Parathyroid adenoma (tissue), 2 donors: ENCODE measurements around the gene SYNE4.

ENCODE experiments used
- H2AFZ ChIP-seq: fragments of 300-600 bp; sonication (generic); one replicate; pipeline ENCODE4 v1.7.0; 2017; ENCODE audit warnings: antibody characterized with exemption, mild to moderate bottlenecking
- H3K27ac ChIP-seq: fragments of 300-600 bp; sonication (generic); one replicate; pipeline ENCODE4 v1.7.0; 2017
- H3K27me3 ChIP-seq: fragments of 300-600 bp; sonication (generic); one replicate; pipeline ENCODE4 v1.7.0; 2017; ENCODE audit warnings: low read length; ENCODE audit not compliant: control insufficient read depth, insufficient read depth
- H3K36me3 ChIP-seq: fragments of 300-600 bp; sonication (generic); one replicate; pipeline ENCODE4 v1.7.0; 2017; ENCODE audit warnings: low read length; ENCODE audit not compliant: control insufficient read depth, insufficient read depth
- H3K4me1 ChIP-seq: fragments of 300-600 bp; sonication (generic); one replicate; pipeline ENCODE4 v1.7.0; 2017; ENCODE audit warnings: control low read depth
- H3K4me2 ChIP-seq: fragments of 300-600 bp; sonication (generic); one replicate; pipeline ENCODE4 v1.7.0; 2017; ENCODE audit warnings: low read length
- H3K4me3 ChIP-seq: fragments of 300-600 bp; sonication (generic); one replicate; pipeline ENCODE4 v1.7.0; 2017; ENCODE audit warnings: low read depth, low read length
- H3K79me2 ChIP-seq: fragments of 300-600 bp; sonication (generic); one replicate; pipeline ENCODE4 v1.7.0; 2017; ENCODE audit warnings: control low read depth
- H3K9ac ChIP-seq: fragments of 300-600 bp; sonication (generic); one replicate; pipeline ENCODE4 v1.7.0; 2017; ENCODE audit warnings: mild to moderate bottlenecking
- H3K9me3 ChIP-seq: fragments of 300-600 bp; sonication (generic); one replicate; pipeline ENCODE4 v1.7.0; 2017; ENCODE audit warnings: low read length; ENCODE audit not compliant: control insufficient read depth
- CTCF ChIP-seq: fragments of 300-600 bp; sonication (generic); IDR thresholded peaks from one replicate; pipeline ENCODE4 v1.7.0; 2017; ENCODE audit warnings: antibody characterized with exemption, mild to moderate bottlenecking
- donor health status: primary hyperparathyroidism.

SYNE4 gene

GRCh38 chr19:36008336-36008978 lies at the start of gene SYNE4:
Gene SYNE4 (minus strand): TSS chr19:36008813. CDS start chr19:36008681, 132 bp downstream.
- Histone ChIP-seq H3K79me2 (peaks cover 6% of the 10 kb centered on the region), H3K36me3 (no peaks in the 10 kb centered on the region), H3K27ac (peak within 1 kb of the TSS; percentile 89), H3K4me2 (peak within 1 kb of the TSS; percentile 68), H3K4me1 (peaks cover 9% of the 10 kb centered on the region), H2AFZ (peak within 1 kb of the TSS; percentile 79), H3K4me3 (peak within 1 kb of the TSS; percentile 81), H3K9ac (peak within 1 kb of the TSS; percentile 40), H3K9me3 (no peaks in the 10 kb centered on the region), H3K27me3 (no peaks in the 10 kb centered on the region)
- TF ChIP-seq CTCF = no peak

- no peaks in the 10 kb centered on the region for H3K79me2 ChIP-seq
- no peaks in the 10 kb centered on the region for H3K4me1 ChIP-seq
- peak within 1 kb of the TSS; percentile 22 for H3K9ac ChIP-seq
- no peaks in the 10 kb centered on the region for H3K9me3 ChIP-seq
- no peaks in the 10 kb centered on the region for H3K27me3 ChIP-seq
- TF ChIP-seq CTCF = no peak
- H3K27ac ChIP-seq = peak within 1 kb of the TSS; percentile 86
- H3K36me3 ChIP-seq = no peaks in the 10 kb centered on the region
- H2AFZ ChIP-seq = peak within 1 kb of the TSS; percentile 95
- peak within 1 kb of the TSS; percentile 64 for H3K4me3 ChIP-seq
- H3K4me2 ChIP-seq = peak within 1 kb of the TSS; percentile 99
Observed at GRCh38 chr19:36054733-36055686, 46.4 kb upstream of the SYNE4 start, which contains the start of gene WDR62. Gene WDR62 (plus strand): TSS chr19:36054897. CDS start chr19:36054972, 75 bp downstream.

GRCh38 chr19:36054119-36054732 lies 45.6 kb upstream of the SYNE4 start, which contains the start of gene THAP8:
Gene THAP8 (minus strand): TSS chr19:36054285. CDS start chr19:36054217, 68 bp downstream.
- Histone ChIP-seq H3K79me2 (no peaks in the 10 kb centered on the region), H3K9ac (peak within 1 kb of the TSS; percentile 22), H3K4me2 (peak within 1 kb of the TSS; percentile 99), H2AFZ (peak within 1 kb of the TSS; percentile 95), H3K4me1 (no peaks in the 10 kb centered on the region), H3K9me3 (no peaks in the 10 kb centered on the region), H3K36me3 (no peaks in the 10 kb centered on the region), H3K27ac (peak within 1 kb of the TSS; percentile 86), H3K4me3 (peak within 1 kb of the TSS; percentile 64), H3K27me3 (no peaks in the 10 kb centered on the region)
- TF ChIP-seq CTCF = peak; percentile 86

GRCh38 chr19:36051637-36052036 lies 43.0 kb upstream of the SYNE4 start:
- no peak overlapping the region for H3K27ac ChIP-seq
- H3K79me2 ChIP-seq = peaks cover 9% of the 10 kb centered on the region
- H3K4me3 ChIP-seq = no peak overlapping the region
- H3K36me3 ChIP-seq = no peaks in the 10 kb centered on the region
- no peaks in the 10 kb centered on the region for H3K4me1 ChIP-seq
- H3K9me3 ChIP-seq = no peaks in the 10 kb centered on the region
- H3K27me3 ChIP-seq = no peaks in the 10 kb centered on the region
- no peak overlapping the region for H3K9ac ChIP-seq
- TF ChIP-seq CTCF = no peak
- H2AFZ ChIP-seq = no peak overlapping the region
- H3K4me2 ChIP-seq = no peak overlapping the region
